HEK293 (cell line): ENCODE results near the gene SLC2A4.

Source experiments
- CTCF ChIA-PET: fragments of 350-600 bp; formaldehyde crosslinking; extraction: SDS; loops from one replicate; lab custom pipeline; 2021; ENCODE audit warnings: antibody characterized with exemption; lab: Yijun Ruan, JAX
- POLR2A ChIA-PET: fragments of 300-600 bp; formaldehyde crosslinking; extraction: SDS; loops from one replicate; lab custom pipeline; 2020; ENCODE audit warnings: antibody characterized with exemption, inconsistent platforms; lab: Yijun Ruan, JAX
- H3K27ac ChIP-seq: fragments of 200-500 bp; sonication (Bioruptor generic); 2 replicates; pipeline ENCODE4 v1.5.1; 2014; ENCODE audit warnings: low read depth, low read length, control low read depth, inconsistent platforms; ENCODE audit errors: extremely low read depth
- H3K36me3 ChIP-seq, 2 experiments: fragments of 200-500 bp in 1 of 2; sonication (Bioruptor generic) in 1 of 2; 1 replicate in 1 of 2; 2 replicates in 1 of 2; pipeline ENCODE4 v1.5.1; 2014 to 2017; ENCODE audit warnings: inconsistent platforms in 2 of 2, low read length in 2 of 2; ENCODE audit not compliant: control insufficient read depth in 2 of 2, insufficient read depth in 1 of 2
- H3K4me1 ChIP-seq: fragments of 200-500 bp; sonication (Bioruptor generic); 2 replicates; pipeline ENCODE4 v1.5.1; 2014; ENCODE audit warnings: mild to moderate bottlenecking, low read length, inconsistent platforms; ENCODE audit not compliant: control insufficient read depth, insufficient read depth
- H3K4me3 ChIP-seq: 2 replicates; pipeline ENCODE4 v1.5.1; 2011; ENCODE audit warnings: low read depth, mild to moderate bottlenecking, control low read depth, low read length, moderate library complexity
- H3K9me3 ChIP-seq: fragments of 200-500 bp; sonication (Bioruptor generic); 2 replicates; pipeline ENCODE4 v1.5.1; 2014; ENCODE audit warnings: low read depth, low read length, inconsistent platforms; ENCODE audit not compliant: control insufficient read depth, insufficient read depth
- EGR2 ChIP-seq: fragments of 450-650 bp; formaldehyde crosslinking; IDR thresholded peaks from 2 replicates; pipeline ENCODE4 v1.5.1; 2016; ENCODE audit warnings: low read depth, missing biosample characterization, missing genetic modification characterization
- GLIS2 ChIP-seq: fragments of 450-650 bp; formaldehyde crosslinking; IDR thresholded peaks from 2 replicates; pipeline ENCODE4 v1.5.1; 2016; ENCODE audit warnings: missing biosample characterization, missing genetic modification characterization
- KLF1 ChIP-seq: fragments of 450-650 bp; formaldehyde crosslinking; IDR thresholded peaks from 2 replicates; pipeline ENCODE4 v1.5.1; 2016; ENCODE audit warnings: missing biosample characterization, missing genetic modification characterization
- SALL2 ChIP-seq: fragments of 450-650 bp; formaldehyde crosslinking; IDR thresholded peaks from 2 replicates; pipeline ENCODE4 v1.5.0; 2017; ENCODE audit warnings: missing biosample characterization, mild to moderate bottlenecking, missing genetic modification characterization, borderline replicate concordance
- SCRT1 ChIP-seq: fragments of 450-650 bp; formaldehyde crosslinking; IDR thresholded peaks from 2 replicates; pipeline ENCODE4 v1.5.1; 2016; ENCODE audit warnings: missing biosample characterization, missing genetic modification characterization, borderline replicate concordance
- SCRT2 ChIP-seq: fragments of 450-650 bp; formaldehyde crosslinking; IDR thresholded peaks from 2 replicates; pipeline ENCODE4 v1.5.1; 2016; ENCODE audit warnings: missing biosample characterization, missing genetic modification characterization
- SP2 ChIP-seq: fragments of 450-650 bp; formaldehyde crosslinking; IDR thresholded peaks from 2 replicates; pipeline ENCODE4 v1.5.1; 2016; ENCODE audit warnings: missing biosample characterization, missing genetic modification characterization
- ZBTB11 ChIP-seq: fragments of 450-650 bp; formaldehyde crosslinking; conservative IDR thresholded peaks from 2 replicates; pipeline ENCODE4 v1.5.1; 2016; ENCODE audit warnings: low read depth, missing biosample characterization, missing genetic modification characterization
- ZBTB17 ChIP-seq: fragments of 450-650 bp; formaldehyde crosslinking; IDR thresholded peaks from 2 replicates; pipeline ENCODE4 v1.5.1; 2016; ENCODE audit warnings: missing biosample characterization, missing genetic modification characterization
- ZBTB20 ChIP-seq: fragments of 450-650 bp; formaldehyde crosslinking; IDR thresholded peaks from 2 replicates; pipeline ENCODE4 v1.5.1; 2016; ENCODE audit warnings: missing biosample characterization, missing genetic modification characterization
- ZBTB48 ChIP-seq: fragments of 450-650 bp; formaldehyde crosslinking; IDR thresholded peaks from 2 replicates; pipeline ENCODE4 v1.5.1; 2016; ENCODE audit warnings: missing biosample characterization, missing genetic modification characterization
- ZNF133 ChIP-seq: fragments of 450-650 bp; formaldehyde crosslinking; IDR thresholded peaks from 2 replicates; pipeline ENCODE4 v1.5.1; 2016; ENCODE audit warnings: missing biosample characterization, missing genetic modification characterization
- ZNF140 ChIP-seq: fragments of 450-650 bp; formaldehyde crosslinking; IDR thresholded peaks from 2 replicates; pipeline ENCODE4 v1.5.1; 2016; ENCODE audit warnings: missing biosample characterization, missing genetic modification characterization
- ZNF202 ChIP-seq: fragments of 450-650 bp; formaldehyde crosslinking; IDR thresholded peaks from 2 replicates; pipeline ENCODE4 v1.5.1; 2016; ENCODE audit warnings: missing biosample characterization, missing genetic modification characterization, borderline replicate concordance
- ZNF266 ChIP-seq: fragments of 450-650 bp; formaldehyde crosslinking; IDR thresholded peaks from 2 replicates; pipeline ENCODE4 v1.5.1; 2016; ENCODE audit warnings: missing biosample characterization, missing genetic modification characterization, low read depth
- ZNF335 ChIP-seq: fragments of 450-650 bp; formaldehyde crosslinking; conservative IDR thresholded peaks from 2 replicates; pipeline ENCODE4 v1.5.1; 2016; ENCODE audit warnings: missing biosample characterization, missing genetic modification characterization
- ZNF394 ChIP-seq: fragments of 450-650 bp; formaldehyde crosslinking; IDR thresholded peaks from 2 replicates; pipeline ENCODE4 v1.5.1; 2016; ENCODE audit warnings: missing biosample characterization, missing genetic modification characterization, mild to moderate bottlenecking, moderate library complexity, borderline replicate concordance
- ZNF488 ChIP-seq: fragments of 450-650 bp; formaldehyde crosslinking; IDR thresholded peaks from 2 replicates; pipeline ENCODE4 v1.5.1; 2016; ENCODE audit warnings: missing biosample characterization, missing genetic modification characterization
- ZNF571 ChIP-seq: fragments of 450-650 bp; formaldehyde crosslinking; IDR thresholded peaks from 2 replicates; pipeline ENCODE4 v1.5.0; 2017; ENCODE audit warnings: missing biosample characterization, missing genetic modification characterization
- ZNF596 ChIP-seq: fragments of 450-650 bp; IDR thresholded peaks from 2 replicates; pipeline ENCODE4 v1.5.0; 2018; ENCODE audit warnings: missing biosample characterization, mild to moderate bottlenecking, missing genetic modification characterization, moderate library complexity
- ZNF704 ChIP-seq: fragments of 450-650 bp; formaldehyde crosslinking; IDR thresholded peaks from 2 replicates; pipeline ENCODE4 v1.5.1; 2016; ENCODE audit warnings: missing biosample characterization, missing genetic modification characterization
- ZNF76 ChIP-seq: fragments of 450-650 bp; formaldehyde crosslinking; IDR thresholded peaks from 2 replicates; pipeline ENCODE4; 2016; ENCODE audit warnings: low read depth, missing biosample characterization, missing genetic modification characterization, borderline replicate concordance
- ZNF785 ChIP-seq: fragments of 450-650 bp; formaldehyde crosslinking; IDR thresholded peaks from 2 replicates; pipeline ENCODE4 v1.5.1; 2016; ENCODE audit warnings: missing biosample characterization, missing genetic modification characterization
- ZNF843 ChIP-seq: fragments of 450-650 bp; formaldehyde crosslinking; IDR thresholded peaks from 2 replicates; pipeline ENCODE4 v1.5.1; 2016; ENCODE audit warnings: missing biosample characterization, missing genetic modification characterization
- TF ChIP-seq, protein P1 (sequence below): fragments of 450-650 bp; formaldehyde crosslinking; IDR thresholded peaks from 2 replicates; pipeline ENCODE4 v1.5.1; 2016; ENCODE audit warnings: missing biosample characterization, missing genetic modification characterization

SLC2A4 gene

DNA sequence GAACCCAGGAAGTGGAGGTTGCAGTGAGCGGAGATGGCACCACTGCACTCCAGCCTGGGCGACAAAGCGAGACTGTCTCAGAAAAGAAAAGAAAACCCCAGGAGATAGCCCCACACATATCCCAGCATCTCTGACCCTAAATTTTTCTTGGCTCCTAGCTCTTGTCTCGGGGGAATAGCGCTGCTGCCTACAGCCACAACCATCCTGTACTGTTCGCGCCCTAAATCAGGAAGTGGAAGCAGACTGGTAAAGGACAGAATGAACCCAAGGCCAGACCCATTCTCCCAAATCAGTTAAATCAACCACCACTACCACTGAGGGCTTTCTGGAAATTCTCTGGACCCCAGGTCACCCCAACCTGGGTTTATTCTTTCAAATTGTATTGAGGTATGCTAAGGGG, 31.7 kb upstream of the SLC2A4 start (continued):
- no peak for TF ChIP-seq ZNF488 (tag by site-specific recombination)
- TF ChIP-seq ZNF843 (tag by site-specific recombination) = no peak
- no peak for TF ChIP-seq ZNF394 (tag by site-specific recombination)
- no peak for TF ChIP-seq ZNF785 (tag by site-specific recombination)
- no peak for TF ChIP-seq ZNF335 (tag by site-specific recombination)
- no peak for TF ChIP-seq ZNF202 (tag by site-specific recombination)

- H3K9me3 ChIP-seq = no peaks in the 10 kb centered on the region
- H3K4me3 ChIP-seq = peak overlapping the region; percentile 75
- CTCF ChIA-PET = interaction anchor here (0.6 to 1.6 kb wide), 5 partner anchors 15 to 844 kb away, joined by 3 to 6 read pairs (median 4); partner anchors contain the start of gene SLC2A4
- H3K27ac ChIP-seq = peak overlapping the region; percentile 92
- POLR2A ChIA-PET = interaction anchor here (0.6 to 2.0 kb wide), 8 partner anchors 10 to 79 kb away, joined by 3 to 33 read pairs (median 6); partner anchors contain the start of genes ACADVL, DLG4, DVL2 and GABARAP
- H3K36me3 ChIP-seq = peaks cover 38 to 51% of the 10 kb centered on the region in 2 experiments
- TF ChIP-seq ZNF76 (tag by site-specific recombination) (peak; percentile 49; the same call in 1 of the 2 replicates), ZNF596 (tag by site-specific recombination) (0 out of 2 replicates have a peak, but pooled peaks have one; percentile 15), SCRT2 (tag by site-specific recombination) (peak; percentile 94), ZNF571 (no peak), ZNF266 (tag by site-specific recombination) (no peak), SALL2 (tag by site-specific recombination) (no peak), ZBTB48 (peak; percentile 22; the same call in 1 of the 2 replicates), ZBTB11 (0 out of 2 replicates have a peak, but pooled peaks have one; percentile 27), KLF1 (tag by site-specific recombination) (0 out of 2 replicates have a peak, but pooled peaks have one; percentile 28), SP2 (tag by site-specific recombination) (peak; percentile 43; the same call in 1 of the 2 replicates), ZBTB20 (tag by site-specific recombination) (peak; percentile 49; the same call in 1 of the 2 replicates), ZBTB17 (tag by site-specific recombination) (0 out of 2 replicates have a peak, but pooled peaks have one; percentile 10), ZNF704 (tag by site-specific recombination) (no peak), SCRT1 (peak; percentile 50; the same call in 1 of the 2 replicates), ZNF335 (tag by site-specific recombination) (peak; percentile 59), ZNF140 (tag by site-specific recombination) (no peak), ZNF133 (tag by site-specific recombination) (no peak), EGR2 (tag by site-specific recombination) (0 out of 2 replicates have a peak, but pooled peaks have one; percentile 37), GLIS2 (tag by site-specific recombination) (peak; percentile 31; the same call in 1 of the 2 replicates)
- TF ChIP-seq, protein P1, sequence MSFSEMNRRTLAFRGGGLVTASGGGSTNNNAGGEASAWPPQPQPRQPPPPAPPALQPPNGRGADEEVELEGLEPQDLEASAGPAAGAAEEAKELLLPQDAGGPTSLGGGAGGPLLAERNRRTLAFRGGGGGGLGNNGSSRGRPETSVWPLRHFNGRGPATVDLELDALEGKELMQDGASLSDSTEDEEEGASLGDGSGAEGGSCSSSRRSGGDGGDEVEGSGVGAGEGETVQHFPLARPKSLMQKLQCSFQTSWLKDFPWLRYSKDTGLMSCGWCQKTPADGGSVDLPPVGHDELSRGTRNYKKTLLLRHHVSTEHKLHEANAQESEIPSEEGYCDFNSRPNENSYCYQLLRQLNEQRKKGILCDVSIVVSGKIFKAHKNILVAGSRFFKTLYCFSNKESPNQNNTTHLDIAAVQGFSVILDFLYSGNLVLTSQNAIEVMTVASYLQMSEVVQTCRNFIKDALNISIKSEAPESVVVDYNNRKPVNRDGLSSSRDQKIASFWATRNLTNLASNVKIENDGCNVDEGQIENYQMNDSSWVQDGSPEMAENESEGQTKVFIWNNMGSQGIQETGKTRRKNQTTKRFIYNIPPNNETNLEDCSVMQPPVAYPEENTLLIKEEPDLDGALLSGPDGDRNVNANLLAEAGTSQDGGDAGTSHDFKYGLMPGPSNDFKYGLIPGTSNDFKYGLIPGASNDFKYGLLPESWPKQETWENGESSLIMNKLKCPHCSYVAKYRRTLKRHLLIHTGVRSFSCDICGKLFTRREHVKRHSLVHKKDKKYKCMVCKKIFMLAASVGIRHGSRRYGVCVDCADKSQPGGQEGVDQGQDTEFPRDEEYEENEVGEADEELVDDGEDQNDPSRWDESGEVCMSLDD (tag by site-specific recombination) = no peak
- H3K4me1 ChIP-seq = peaks cover 13% of the 10 kb centered on the region; the same call in 1 of the 2 replicates
These were observed 30.6 kb upstream of the SLC2A4 start for GRCh38 chr17:7250695-7251627.
